HG03103 (cell line): Measurements from ENCODE around the gene HNRNPA2B1.
"Not testable (repeated sequence)": the region's sequence is repeated elsewhere in the genome, so short reads cannot be mapped to it uniquely, and the experiment has no call there.

Experiments used
- ATAC-seq: cut with Tn5 transposase; IDR thresholded peaks from one replicate; pipeline ENCODE4 v1.9.1; 2021; ENCODE audit warnings: low read depth; ENCODE audit not compliant: unreplicated experiment

Gene HNRNPA2B1

DNA sequence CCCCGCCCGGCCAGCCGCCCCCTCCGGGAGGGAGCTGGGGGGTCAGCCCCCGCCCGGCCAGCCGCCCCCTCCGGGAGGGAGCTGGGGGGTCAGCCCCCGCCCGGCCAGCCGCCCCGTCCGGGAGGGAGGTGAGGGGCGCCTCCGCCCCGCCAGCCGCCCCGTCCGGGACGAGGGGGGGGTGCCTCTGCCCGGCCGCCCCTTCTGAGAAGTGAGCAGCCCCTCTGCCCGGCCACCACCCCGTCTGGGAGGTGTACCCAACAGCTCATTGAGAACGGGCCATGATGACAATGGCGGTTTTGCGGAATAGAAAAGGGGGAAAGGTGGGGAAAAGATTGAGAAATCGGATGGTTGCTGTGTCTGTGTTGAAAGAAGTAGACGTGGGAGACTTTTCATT lies 52.2 kb downstream of the HNRNPA2B1 start:
- ATAC-seq, result not testable (repeated sequence)

DNA sequence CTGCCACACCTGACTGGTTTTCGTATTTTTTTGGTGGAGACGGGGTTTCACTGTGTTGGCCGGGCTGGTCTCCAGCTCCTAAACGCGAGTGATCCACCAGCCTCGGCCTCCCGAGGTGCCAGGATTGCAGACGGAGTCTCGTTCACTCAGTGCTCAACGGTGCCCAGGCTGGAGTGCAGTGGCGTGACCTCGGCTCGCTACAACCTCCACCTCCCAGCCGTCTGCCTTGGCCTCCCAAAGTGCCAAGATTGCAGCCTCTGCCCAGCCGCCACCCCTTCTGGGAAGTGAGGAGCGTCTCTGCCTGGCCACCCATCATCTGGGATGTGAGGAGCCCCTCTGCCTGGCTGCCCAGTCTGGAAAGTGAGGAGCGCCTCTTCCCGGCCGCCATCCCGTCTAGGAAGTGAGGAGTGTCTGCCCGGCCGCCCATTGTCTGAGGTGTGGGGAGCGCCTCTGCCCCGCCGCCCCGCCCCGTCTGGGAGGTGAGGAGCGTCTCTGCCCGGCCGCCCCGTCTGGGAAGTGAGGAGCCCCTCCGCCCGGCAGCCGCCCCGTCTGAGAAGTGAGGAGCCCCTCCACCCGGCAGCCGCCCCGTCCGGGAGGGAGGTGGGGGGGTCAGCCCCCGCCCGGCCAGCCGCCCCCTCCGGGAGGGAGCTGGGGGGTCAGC lies 52.8 kb downstream of the HNRNPA2B1 start:
- not testable (repeated sequence) for ATAC-seq

- ATAC-seq, result no peak
Measured at GRCh38 chr7:26147030-26147429, 53.5 kb downstream of the HNRNPA2B1 start.

DNA sequence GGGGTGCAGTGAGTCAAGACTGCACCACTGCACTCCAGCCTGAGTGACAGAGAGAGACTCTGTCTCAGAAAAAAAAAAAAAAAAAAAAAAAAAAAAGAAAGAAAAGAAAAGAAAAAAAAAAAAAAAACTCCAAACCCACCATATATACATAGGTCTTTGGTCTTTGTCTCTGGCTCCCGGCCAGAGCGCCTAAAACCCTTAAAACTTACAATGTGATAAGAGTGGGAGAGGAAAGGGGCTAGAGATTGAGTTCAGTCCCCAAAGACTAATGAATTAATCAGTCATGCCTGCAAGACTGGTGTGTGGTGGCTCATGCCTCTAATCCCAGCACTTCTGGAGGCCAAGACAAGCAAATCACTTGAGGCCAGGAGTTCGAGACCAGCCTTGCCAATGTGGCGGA lies 55.3 kb downstream of the HNRNPA2B1 start:
- no peak for ATAC-seq

- no peak for ATAC-seq
Measured at GRCh38 chr7:26144184-26145080, 56.1 kb downstream of the HNRNPA2B1 start.

DNA sequence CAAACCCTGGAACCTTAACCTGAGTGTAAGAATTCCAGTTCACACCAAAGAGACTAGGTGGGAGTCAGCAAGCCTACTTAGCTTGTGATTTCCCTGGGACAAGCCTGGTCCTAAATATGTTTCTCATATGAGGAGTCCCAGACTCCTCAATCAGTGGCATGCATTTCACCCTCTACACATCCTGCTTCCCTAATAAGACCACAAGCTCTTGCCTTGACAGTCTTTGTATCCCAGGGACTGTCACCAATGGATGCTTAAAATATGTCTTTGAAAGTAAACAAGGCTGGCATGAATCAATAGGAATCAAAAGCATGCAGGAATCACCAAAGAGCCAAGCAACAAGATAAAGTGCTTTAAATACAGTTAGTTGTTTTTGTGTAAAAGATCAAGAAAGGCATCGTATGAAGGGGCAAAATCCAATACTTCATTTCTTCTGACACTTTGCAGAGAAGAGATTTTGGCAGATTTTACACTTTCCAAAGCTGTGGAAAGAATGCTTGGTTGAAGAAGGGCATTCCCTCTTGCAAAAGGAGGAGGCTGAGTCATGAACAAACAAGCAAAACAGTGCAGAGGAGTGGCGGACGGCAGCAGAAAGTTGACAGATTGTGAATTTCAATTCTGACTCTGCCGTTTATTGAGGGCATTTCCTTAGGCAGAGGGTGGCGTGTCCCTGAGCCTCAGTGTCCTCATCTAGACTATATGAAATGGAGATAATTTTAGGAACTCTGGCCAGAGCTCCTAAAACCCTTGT lies 57.1 kb downstream of the HNRNPA2B1 start:
- no peak for ATAC-seq

DNA sequence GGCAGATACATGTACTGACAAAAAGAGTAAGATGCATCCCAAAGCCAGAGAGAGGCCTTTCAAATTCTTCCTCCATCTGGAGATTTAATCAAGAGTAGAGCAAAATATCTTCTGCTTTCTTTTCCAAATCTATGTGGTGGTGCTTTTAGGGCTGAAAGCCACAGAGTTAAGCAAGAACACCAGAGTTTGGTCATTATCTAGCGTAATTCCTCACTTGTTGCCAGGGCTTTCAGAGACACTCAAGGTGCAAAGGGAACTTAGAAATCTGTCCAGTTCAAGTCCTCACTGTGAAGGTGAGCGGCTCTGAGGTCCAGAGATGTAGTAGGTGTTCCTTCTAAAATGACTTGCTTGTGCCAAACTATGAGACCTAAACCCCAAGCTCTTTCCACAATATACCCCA lies 59.5 kb downstream of the HNRNPA2B1 start:
- ATAC-seq, result no peak

DNA sequence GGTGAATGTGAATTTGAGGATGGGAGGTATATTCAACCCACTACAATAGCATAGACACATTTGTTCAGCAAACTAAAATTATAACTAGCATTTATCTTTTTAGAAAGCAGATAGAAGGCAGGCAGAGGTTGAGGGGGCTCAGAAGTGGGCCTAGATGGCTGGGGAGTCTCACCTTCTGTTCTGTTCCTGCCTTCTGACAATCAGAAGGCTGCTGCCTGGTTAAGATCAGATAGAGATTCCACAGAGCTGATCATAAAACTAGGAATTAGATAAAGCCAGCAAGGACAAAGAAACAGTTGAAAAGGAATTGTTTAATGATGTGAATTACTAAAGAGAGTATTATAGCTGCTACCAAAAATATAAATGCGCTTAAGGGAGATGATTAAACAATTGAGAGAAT lies 60.2 kb downstream of the HNRNPA2B1 start:
- ATAC-seq, result no peak
